Astrocyte of the cerebellum (primary cell): ENCODE measurements around the gene GSTA3.
"Not testable (repeated sequence)": the region's sequence is repeated elsewhere in the genome, so short reads cannot be mapped to it uniquely, and the experiment has no call there.

Experiments
- DNase-seq: peaks from one replicate; pipeline ENCODE4 v3.0.0-alpha.2; 2011; ENCODE audit warnings: low read depth
- H3K4me3 ChIP-seq: 2 replicates; pipeline ENCODE4 v1.5.1; 2011; ENCODE audit warnings: mild to moderate bottlenecking, low read depth, low read length, moderate library complexity
- CTCF ChIP-seq: IDR thresholded peaks from 2 replicates; pipeline ENCODE4 v1.5.1; 2012; ENCODE audit warnings: low read length, low read depth, moderate library complexity, mild to moderate bottlenecking; ENCODE audit errors: missing control alignments
- in situ Hi-C: cut with HindIII; loops from 2 replicates; pipeline ENCODE4 v1.10.0; 2017; ENCODE audit warnings: low sequenced_read_pairs

The GSTA3 gene

GRCh38 chr6:52925042-52925441 lies 15.5 kb upstream of the GSTA3 start:
- no peak overlapping the region for H3K4me3 ChIP-seq
- no peak for DNase-seq
- no peak for TF ChIP-seq CTCF
- in situ Hi-C loops = no loop called here

GRCh38 chr6:52923689-52924088 lies 14.2 kb upstream of the GSTA3 start:
- H3K4me3 ChIP-seq, DNase-seq, in situ Hi-C loops: not testable (repeated sequence)

- DNase-seq = no peak
- H3K4me3 ChIP-seq = no peak overlapping the region
- TF ChIP-seq CTCF = no peak
- in situ Hi-C loops = no loop called here
Measured at GRCh38 chr6:52922161-52922560, 12.7 kb upstream of the GSTA3 start.

- TF ChIP-seq CTCF = no peak
- DNase-seq = no peak
- H3K4me3 ChIP-seq = no peak overlapping the region
- in situ Hi-C loops = no loop called here
Measured at GRCh38 chr6:52921743-52922142, 12.2 kb upstream of the GSTA3 start.

- DNase-seq, in situ Hi-C loops, H3K4me3 ChIP-seq: not testable (repeated sequence)
Measured at GRCh38 chr6:52919511-52919910, 10.0 kb upstream of the GSTA3 start.

GRCh38 chr6:52918771-52919170 lies 9.3 kb upstream of the GSTA3 start:
- in situ Hi-C loops, DNase-seq, H3K4me3 ChIP-seq: not testable (repeated sequence)

GRCh38 chr6:52918027-52918686 lies 8.7 kb upstream of the GSTA3 start:
- H3K4me3 ChIP-seq, in situ Hi-C loops: not testable (repeated sequence)
- DNase-seq = peak; percentile 28

- DNase-seq = no peak
- H3K4me3 ChIP-seq = no peak overlapping the region
- no peak for TF ChIP-seq CTCF
- in situ Hi-C loops = no loop called here
Measured at GRCh38 chr6:52914516-52914915, 5.0 kb upstream of the GSTA3 start.

- TF ChIP-seq CTCF = no peak
- no peak overlapping the region for H3K4me3 ChIP-seq
- peak; percentile 52 for DNase-seq
- in situ Hi-C loops = no loop called here
Measured at GRCh38 chr6:52910091-52910490, 593 bp upstream of the GSTA3 start.
